Choroid plexus epithelial cell (primary cell): ENCODE measurements around the gene TXNDC17.
A peak's percentile ranks its signal among the peaks of the same experiment; 100 is the strongest.

Experiments used
- DNase-seq: peaks from one replicate; pipeline ENCODE4 v3.0.0-alpha.2; 2010; ENCODE audit warnings: low read depth
- H3K4me3 ChIP-seq: 2 replicates; pipeline ENCODE4 v1.5.1; 2011; ENCODE audit warnings: low read depth, mild to moderate bottlenecking, control low read depth, low read length, moderate library complexity
- CTCF ChIP-seq: conservative IDR thresholded peaks from 2 replicates; pipeline ENCODE4 v1.5.1; 2011; ENCODE audit warnings: low read depth, mild to moderate bottlenecking, control low read depth, inconsistent platforms, low read length, moderate library complexity

TXNDC17 gene

DNA sequence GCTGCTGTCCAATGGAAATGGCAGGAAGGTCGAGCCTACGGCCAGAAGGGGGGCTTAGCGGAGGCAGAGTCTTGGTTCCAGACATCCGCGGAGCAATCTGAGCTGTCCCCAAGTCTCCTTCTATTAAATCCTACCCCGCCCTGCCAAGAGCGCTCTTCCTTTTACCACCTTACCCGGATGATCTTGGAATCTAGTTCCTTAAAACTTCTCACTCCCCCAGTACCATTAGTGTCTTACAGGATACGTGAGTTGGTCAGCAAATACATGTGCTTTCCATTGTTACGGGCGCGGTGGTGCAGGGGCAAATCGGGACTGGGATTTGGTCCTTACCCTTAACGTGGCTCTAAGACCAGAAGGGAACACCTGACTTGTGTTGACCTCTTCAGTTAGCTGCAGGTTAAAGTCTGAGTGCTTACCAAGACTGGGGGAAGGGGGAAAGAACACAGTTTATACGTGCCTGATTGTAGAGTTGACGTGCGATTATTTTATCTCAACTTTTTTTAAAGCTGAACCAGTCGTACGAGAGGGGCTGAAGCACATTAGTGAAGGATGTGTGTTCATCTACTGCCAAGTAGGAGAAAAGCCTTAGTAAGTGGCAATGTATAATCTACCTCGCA lies 495 bp downstream of the TXNDC17 start:
- no peak for TF ChIP-seq CTCF
- H3K4me3 ChIP-seq, result peak overlapping the region; percentile 76
- DNase-seq, result peak; percentile 36

GRCh38 chr17:6642592-6642991 lies 1.7 kb downstream of the TXNDC17 start:
- no peak overlapping the region for H3K4me3 ChIP-seq
- no peak for DNase-seq
- TF ChIP-seq CTCF, result no peak

- peak; percentile 71 for DNase-seq
- no peak overlapping the region for H3K4me3 ChIP-seq
- TF ChIP-seq CTCF, result no peak
These were observed 2.7 kb downstream of the TXNDC17 start for GRCh38 chr17:6643451-6644125.

DNA sequence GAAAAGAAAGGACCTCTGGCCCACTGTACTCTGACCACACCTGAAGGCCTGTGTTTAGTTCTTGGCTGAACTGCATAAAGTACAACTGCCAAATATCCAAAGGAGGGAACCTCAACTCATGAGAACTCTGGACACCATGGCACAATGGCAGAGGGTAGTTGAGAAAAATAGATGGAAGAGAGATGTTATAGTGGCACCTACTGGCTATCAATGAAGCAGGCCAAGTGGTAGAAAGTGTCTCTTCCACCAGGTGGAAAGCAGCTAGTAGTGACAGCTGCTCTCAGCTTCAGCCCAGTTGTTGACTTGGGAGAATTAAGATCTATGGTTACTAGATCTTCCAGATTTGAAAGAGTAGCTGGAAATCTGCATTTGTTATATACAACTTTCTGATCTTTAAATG lies 7.3 kb downstream of the TXNDC17 start:
- peak; percentile 53 for TF ChIP-seq CTCF
- DNase-seq, result peak; percentile 47
- H3K4me3 ChIP-seq, result no peak overlapping the region

DNA sequence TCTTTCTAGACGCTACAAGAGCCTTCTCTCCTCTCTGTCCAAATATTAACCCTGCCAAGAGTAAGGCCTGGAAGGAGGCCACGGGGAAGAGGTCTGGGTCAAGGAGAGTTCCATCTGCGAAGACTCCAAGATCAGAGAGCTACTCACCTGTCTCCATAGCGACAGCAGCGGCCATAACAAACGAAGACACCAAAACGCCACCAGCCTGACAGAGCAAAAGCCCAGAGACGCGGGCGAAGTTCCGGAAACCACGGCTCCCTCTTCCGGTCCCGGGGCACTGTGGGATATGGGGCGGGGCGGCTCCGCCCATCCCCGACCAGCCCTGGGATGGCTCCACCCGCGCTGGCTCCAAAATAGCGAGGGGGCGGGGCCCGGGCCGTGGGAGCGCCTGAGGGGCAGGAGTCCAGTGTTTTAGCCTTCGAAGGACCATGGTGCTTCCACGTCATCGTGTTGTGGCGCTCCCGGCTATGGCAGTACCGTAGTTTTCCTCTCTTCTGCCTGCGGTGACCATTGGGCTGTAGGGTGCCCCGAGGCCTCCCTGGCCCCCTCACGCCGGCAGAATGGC lies 10.6 kb downstream of the TXNDC17 start, which contains the start of the genes C17orf100 and MED31:
C17orf100 (plus strand) TSS at position 409 of the 565 bp plus-strand sequence; CDS start at position 561, 152 bp downstream.
MED31 (minus strand) TSS at position 252 of the 565 bp plus-strand sequence; CDS start at position 175, 77 bp downstream.
- TF ChIP-seq CTCF, result no peak
- peak; percentile 89 for DNase-seq
- H3K4me3 ChIP-seq, result peak within 1 kb of the TSS; percentile 67

DNA sequence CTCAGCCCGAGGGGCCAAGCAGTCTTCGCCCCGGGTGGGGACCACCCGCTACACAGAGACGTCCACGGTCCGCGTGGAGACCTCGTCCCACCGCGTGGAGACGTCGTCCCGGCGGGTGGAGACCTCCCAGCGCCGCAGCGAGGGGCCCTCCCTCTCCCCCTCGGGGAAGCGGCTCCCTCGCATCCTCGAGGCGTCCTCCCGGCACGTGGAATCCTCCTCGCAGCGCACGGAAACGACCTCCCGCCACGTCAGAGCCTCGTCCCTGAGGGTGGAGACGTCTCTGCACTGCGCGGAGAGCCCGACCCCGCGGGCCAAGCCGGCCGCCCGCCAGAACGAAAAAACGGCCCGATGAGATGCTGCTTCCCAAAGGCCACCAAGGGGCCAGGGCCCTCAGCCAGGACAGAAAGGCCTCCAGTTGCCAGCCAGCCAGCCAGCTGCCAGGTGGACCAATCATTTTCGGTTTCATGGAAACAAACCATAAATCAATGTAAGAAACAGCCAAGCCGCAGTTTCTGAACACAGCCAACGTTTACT lies 11.1 kb downstream of the TXNDC17 start:
- peak; percentile 34 for DNase-seq
- no peak for TF ChIP-seq CTCF
- peak overlapping the region; percentile 67 for H3K4me3 ChIP-seq
